Epithelial cell of proximal tubule (primary cell): ENCODE measurements around the gene PTP4A1. TPM values are rescaled to one million over a fixed set of nuclear protein-coding genes. Genes with fewer than 3 reads are reported as not detected.
A peak's percentile ranks its signal among the peaks of the same experiment; 100 is the strongest.

Source experiments
- DNase-seq: peaks from one replicate; pipeline ENCODE4 v3.0.0-alpha.2; 2011; ENCODE audit warnings: low read depth
- H3K4me3 ChIP-seq: 2 replicates; pipeline ENCODE4 v1.5.1; 2011; ENCODE audit warnings: low read depth, mild to moderate bottlenecking, low read length
- CTCF ChIP-seq: conservative IDR thresholded peaks from 2 replicates; pipeline ENCODE4 v1.5.1; 2012; ENCODE audit warnings: low read depth, mild to moderate bottlenecking, low read length
- total RNA-seq: library from RNA; depleted of rRNA; stranded (reverse); fragments of >200 nt; gene quantifications from 2 replicates; pipeline ENCODE4 v1.2.3, GENCODE V29; 2015

The PTP4A1 gene
- total RNA-seq, 1 donor from 2014 or later, result 10.9 TPM

DNA sequence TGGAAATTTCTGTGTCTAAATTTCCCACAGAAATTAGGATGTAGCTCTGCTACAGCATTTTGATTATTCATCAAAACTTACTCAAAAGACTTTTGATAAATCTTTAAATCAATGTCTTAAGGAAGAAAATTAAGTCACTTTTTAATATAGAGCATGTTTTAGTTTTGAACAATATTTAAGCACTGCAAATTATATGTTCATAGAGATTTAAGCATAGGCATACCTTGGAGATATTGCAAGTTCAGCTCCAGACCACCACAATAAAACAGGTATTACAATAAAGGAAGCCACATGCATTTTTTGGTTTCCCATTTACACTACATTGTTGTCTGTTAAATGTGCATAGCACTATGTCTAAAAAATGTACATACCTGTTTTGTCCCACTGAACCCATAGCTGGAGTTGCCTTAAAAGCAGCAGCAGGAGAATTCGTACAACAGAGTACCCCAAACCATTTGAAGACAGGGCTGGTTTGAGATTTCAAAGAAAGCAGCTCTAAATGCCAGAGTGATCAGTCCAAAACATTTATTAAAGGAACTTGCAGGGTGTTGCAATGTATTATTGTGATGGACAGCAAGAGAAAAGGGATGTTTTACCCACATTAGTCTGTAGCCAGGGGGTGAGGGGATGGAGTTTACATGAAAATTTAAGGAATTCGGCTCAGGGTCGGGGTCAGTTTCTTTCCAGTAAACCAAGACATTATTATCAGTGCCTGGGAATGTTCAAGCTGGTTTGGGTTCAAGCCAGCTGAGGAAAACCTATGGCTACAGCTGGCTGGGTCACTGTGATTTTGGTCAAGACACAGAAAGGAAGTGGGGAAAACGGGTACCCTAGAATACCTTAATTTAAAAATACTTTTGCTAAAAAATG, 6.3 kb upstream of the PTP4A1 start:
- no peak for DNase-seq
- TF ChIP-seq CTCF, result no peak
- no peak overlapping the region for H3K4me3 ChIP-seq

- no peak for TF ChIP-seq CTCF
- no peak for DNase-seq
Measured at GRCh38 chr6:63567966-63568365, 4.3 kb upstream of the PTP4A1 start.

DNA sequence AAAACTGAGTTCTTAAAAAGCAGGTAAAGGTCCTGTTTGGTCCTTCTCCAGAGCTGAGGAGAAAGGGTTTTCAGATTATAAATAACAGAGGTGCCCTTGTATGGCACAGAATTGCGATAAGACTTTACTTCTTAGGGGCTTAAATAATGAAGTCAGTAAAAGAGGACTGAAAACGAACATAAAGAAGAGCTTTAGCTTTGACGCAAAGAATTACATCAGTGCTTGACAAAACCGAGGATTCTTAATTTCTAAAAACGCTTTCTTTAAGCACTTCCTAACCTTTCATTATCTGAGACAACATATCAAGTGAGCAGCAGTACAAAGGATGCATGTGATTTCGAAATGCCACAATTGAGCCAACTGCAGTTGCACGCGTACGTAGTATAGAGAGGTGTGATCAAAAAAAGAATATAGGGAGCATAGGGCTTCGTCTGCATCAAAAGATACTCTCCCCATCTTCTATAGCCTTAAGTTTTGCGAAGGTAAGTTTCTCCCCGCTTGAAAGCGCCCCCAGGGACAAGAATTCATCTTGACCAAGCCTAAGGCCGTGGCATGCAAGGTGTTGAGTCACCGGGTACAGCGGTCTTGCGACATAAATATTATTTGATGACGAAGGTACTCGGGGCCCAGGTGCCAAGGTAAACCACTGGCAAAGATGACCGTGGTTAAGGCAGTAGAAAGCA, 778 bp upstream of the PTP4A1 start:
- DNase-seq, result peak; percentile 79
- peak; percentile 15 for TF ChIP-seq CTCF
- peak overlapping the region; percentile 85 for H3K4me3 ChIP-seq

More at GRCh38 chr6:63567966-63568365, 4.3 kb upstream of the PTP4A1 start:
- H3K4me3 ChIP-seq, result no peak overlapping the region

- no peak for DNase-seq
- no peak for TF ChIP-seq CTCF
- peak overlapping the region; percentile 85 for H3K4me3 ChIP-seq
Measured at GRCh38 chr6:63572747-63573075, 431 bp downstream of the PTP4A1 start.

DNA sequence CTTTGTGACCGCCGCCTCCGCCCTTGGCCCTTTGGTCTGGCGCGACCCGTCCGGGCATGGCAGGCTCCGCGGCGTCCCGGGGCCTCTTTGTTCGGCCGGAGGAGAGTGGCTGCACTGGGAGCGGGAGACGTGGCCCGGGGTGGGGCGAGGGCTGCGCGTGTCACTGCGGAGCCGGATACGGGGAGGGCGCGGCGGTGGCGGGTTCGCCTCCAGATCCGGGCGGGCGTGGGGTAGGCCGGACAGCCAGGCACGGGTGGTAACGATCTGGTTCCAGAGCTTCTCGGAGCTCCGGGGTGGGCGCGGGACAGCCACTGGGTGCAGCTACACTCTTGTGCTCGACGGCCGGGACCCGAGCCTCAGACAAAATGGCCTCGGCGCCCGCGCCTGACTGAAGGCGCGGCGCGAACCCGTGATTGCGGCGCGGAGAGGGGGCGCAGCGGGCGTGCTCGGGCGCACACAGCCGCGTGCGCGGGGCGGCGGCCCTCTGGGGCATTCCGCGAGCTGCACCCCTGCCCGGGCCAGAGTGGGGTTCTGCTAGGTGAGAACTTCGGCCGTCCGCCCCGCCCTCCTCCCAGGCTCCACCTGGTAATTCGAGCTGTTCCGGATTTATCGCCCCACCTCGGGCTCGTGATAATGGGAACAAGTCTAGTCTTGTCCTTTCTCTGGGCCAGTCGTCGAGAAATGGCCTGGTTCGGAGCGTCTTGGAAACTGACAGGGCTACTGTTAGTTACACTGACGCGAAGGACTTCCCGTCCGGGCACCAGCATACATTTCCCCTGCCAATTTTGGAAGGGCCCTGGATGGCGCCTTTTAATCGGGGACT, 1.0 kb downstream of the PTP4A1 start:
- TF ChIP-seq CTCF, result no peak
- H3K4me3 ChIP-seq, result peak overlapping the region; percentile 85
- DNase-seq, result no peak

GRCh38 chr6:63573899-63574553, 1.7 kb downstream of the PTP4A1 start:
- TF ChIP-seq CTCF, result peak; percentile 80
- DNase-seq, result no peak
- H3K4me3 ChIP-seq, result peak overlapping the region; percentile 85
